ENCODE results near the gene CYP2E1. TPM values are rescaled to one million over a fixed set of nuclear protein-coding genes. Genes with fewer than 3 reads are reported as not detected.

Gene CYP2E1
- 0.18 to 0.35 TPM (median 0.22 TPM) in 5 replicates for total RNA-seq (2022; extraction: Qiagen RNA extraction; ENCODE audit: low read depth)

GRCh38 chr10:133526957-133527588, at the start of gene CYP2E1:
CYP2E1 (plus strand) TSS chr10:133527363; CDS start chr10:133527396, 33 bp downstream.

GRCh38 chr10:133565441-133566294, 38.5 kb downstream of the CYP2E1 start, which contains the start of gene SYCE1:
SYCE1 (minus strand) TSS chr10:133565583; CDS start chr10:133565529, 54 bp downstream.

Other genes starting within 250 kb of the CYP2E1 start
- 32.0 to 44.5 TPM (median 43.6 TPM) in 5 replicates for gene TUBGCP2, start 218.5 kb upstream of the CYP2E1 start, total RNA-seq (2022; extraction: Qiagen RNA extraction; ENCODE audit: low read depth)
- gene ZNF511, start 218.4 kb upstream of the CYP2E1 start, total RNA-seq (2022; extraction: Qiagen RNA extraction; ENCODE audit: low read depth): 66.0 to 79.6 TPM (median 70.4 TPM) in 5 replicates
- gene CALY, start 190.5 kb upstream of the CYP2E1 start, total RNA-seq (2022; extraction: Qiagen RNA extraction; ENCODE audit: low read depth): 0.54 to 1.3 TPM (median 0.72 TPM) in 5 replicates
- 0.15 to 0.84 TPM (median 0.29 TPM) in 3 of 5 replicates, not detected in the others for gene PRAP1, start 180.0 kb upstream of the CYP2E1 start, total RNA-seq (2022; extraction: Qiagen RNA extraction; ENCODE audit: low read depth)
- gene FUOM, start 169.3 kb upstream of the CYP2E1 start, total RNA-seq (2022; extraction: Qiagen RNA extraction; ENCODE audit: low read depth): 10.7 to 19.0 TPM (median 13.1 TPM) in 5 replicates
- gene ECHS1, start 154.0 kb upstream of the CYP2E1 start, total RNA-seq (2022; extraction: Qiagen RNA extraction; ENCODE audit: low read depth): 132 to 169 TPM (median 145 TPM) in 5 replicates
- 1.5 to 2.2 TPM (median 1.8 TPM) in 5 replicates for gene PAOX, start 148.1 kb upstream of the CYP2E1 start, total RNA-seq (2022; extraction: Qiagen RNA extraction; ENCODE audit: low read depth)
- 38.1 to 53.7 TPM (median 51.4 TPM) in 5 replicates for gene MTG1, start 133.2 kb upstream of the CYP2E1 start, total RNA-seq (2022; extraction: Qiagen RNA extraction; ENCODE audit: low read depth)
- gene SPRN, start 102.7 kb upstream of the CYP2E1 start, total RNA-seq (2022; extraction: Qiagen RNA extraction; ENCODE audit: low read depth): 0.11 to 0.28 TPM (median 0.15 TPM) in 5 replicates
- gene SCART1, start 73.4 kb upstream of the CYP2E1 start, total RNA-seq (2022; extraction: Qiagen RNA extraction; ENCODE audit: low read depth): 0.06 to 0.27 TPM (median 0.22 TPM) in 5 replicates
- not detected in 5 replicates for gene SYCE1, start 38.2 kb downstream of the CYP2E1 start, total RNA-seq (2022; extraction: Qiagen RNA extraction; ENCODE audit: low read depth)
- gene FRG2B, start 99.4 kb downstream of the CYP2E1 start, total RNA-seq (2022; extraction: Qiagen RNA extraction; ENCODE audit: low read depth): 0.10 TPM in 1 of 5 replicates, not detected in the others